SU-DHL-6 (cell line): Measurements from ENCODE around the gene SUGCT.

ENCODE experiments used
- CTCF ChIP-seq: fragments of 200-600 bp; sonication (generic); IDR thresholded peaks from one replicate; pipeline ENCODE4 v1.5.1; 2017; ENCODE audit warnings: antibody characterized with exemption, mild to moderate bottlenecking, low read length, moderate library complexity; ENCODE audit not compliant: insufficient read depth, poor library complexity, severe bottlenecking
- EZH2phosphoT487 ChIP-seq: fragments of 200-600 bp; sonication (generic), shearing (Covaris generic); conservative IDR thresholded peaks from 2 replicates; pipeline ENCODE4 v1.6.1; 2018; ENCODE audit warnings: mild to moderate bottlenecking, antibody characterized with exemption, low read length, moderate library complexity, mixed read lengths

- TF ChIP-seq CTCF (no peak), EZH2phosphoT487 (no peak)
Observed at GRCh38 chr7:40477094-40477493, 342.3 kb downstream of the SUGCT start.
